Measurements from ENCODE around the gene SMAD4.

The SMAD4 gene

GRCh38 chr18:51125976-51126375 is 96.0 kb downstream of the SMAD4 start:
- DNase-seq (ENCODE audit: low read depth) = no peak
- in situ Hi-C loops (cut with HindIII; ENCODE audit: low sequenced_read_pairs) = no loop called here
- TF ChIP-seq, protein P1, sequence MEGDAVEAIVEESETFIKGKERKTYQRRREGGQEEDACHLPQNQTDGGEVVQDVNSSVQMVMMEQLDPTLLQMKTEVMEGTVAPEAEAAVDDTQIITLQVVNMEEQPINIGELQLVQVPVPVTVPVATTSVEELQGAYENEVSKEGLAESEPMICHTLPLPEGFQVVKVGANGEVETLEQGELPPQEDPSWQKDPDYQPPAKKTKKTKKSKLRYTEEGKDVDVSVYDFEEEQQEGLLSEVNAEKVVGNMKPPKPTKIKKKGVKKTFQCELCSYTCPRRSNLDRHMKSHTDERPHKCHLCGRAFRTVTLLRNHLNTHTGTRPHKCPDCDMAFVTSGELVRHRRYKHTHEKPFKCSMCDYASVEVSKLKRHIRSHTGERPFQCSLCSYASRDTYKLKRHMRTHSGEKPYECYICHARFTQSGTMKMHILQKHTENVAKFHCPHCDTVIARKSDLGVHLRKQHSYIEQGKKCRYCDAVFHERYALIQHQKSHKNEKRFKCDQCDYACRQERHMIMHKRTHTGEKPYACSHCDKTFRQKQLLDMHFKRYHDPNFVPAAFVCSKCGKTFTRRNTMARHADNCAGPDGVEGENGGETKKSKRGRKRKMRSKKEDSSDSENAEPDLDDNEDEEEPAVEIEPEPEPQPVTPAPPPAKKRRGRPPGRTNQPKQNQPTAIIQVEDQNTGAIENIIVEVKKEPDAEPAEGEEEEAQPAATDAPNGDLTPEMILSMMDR (IDR thresholded peaks at IDR 0.05; ENCODE audit: low read depth, low read length, missing control alignments) = no peak

GRCh38 chr18:51127664-51128063 is 97.7 kb downstream of the SMAD4 start:
- in situ Hi-C loops (cut with HindIII; ENCODE audit: low sequenced_read_pairs) = no loop called here
- DNase-seq (ENCODE audit: low read depth) = no peak
- no peak overlapping the region for H3K4me3 ChIP-seq (ENCODE audit: low read depth, low read length)
- TF ChIP-seq, protein P1 (IDR thresholded peaks at IDR 0.05; ENCODE audit: low read depth, low read length, missing control alignments) = no peak

More at GRCh38 chr18:51125976-51126375, 96.0 kb downstream of the SMAD4 start:
- no peak overlapping the region for H3K4me3 ChIP-seq (ENCODE audit: low read depth, low read length)

DNA sequence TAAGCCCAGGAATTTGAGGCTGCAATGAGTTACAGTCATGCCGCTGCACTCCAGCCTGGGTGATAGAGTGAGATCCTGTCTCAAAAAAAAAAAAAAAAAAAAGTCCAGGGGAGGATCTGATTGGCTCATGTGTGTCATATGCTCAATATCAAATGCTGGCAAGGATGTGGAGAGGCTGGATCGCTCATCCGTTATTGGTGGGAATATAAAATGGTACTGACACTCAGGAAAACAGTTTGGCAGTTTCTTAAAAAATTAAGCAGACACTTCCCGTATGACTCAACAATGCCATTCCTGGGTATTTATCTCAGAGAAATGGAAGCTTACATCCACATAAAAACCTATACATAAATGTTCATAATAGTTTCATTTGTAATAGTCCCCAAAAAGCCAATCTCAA is 98.5 kb downstream of the SMAD4 start:
- no peak for DNase-seq (ENCODE audit: low read depth)
- H3K4me3 ChIP-seq (ENCODE audit: low read depth, low read length) = no peak overlapping the region
- in situ Hi-C loops (cut with HindIII; ENCODE audit: low sequenced_read_pairs) = no loop called here

GRCh38 chr18:51132256-51132935 is 102.4 kb downstream of the SMAD4 start:
- in situ Hi-C loops (cut with HindIII; ENCODE audit: low sequenced_read_pairs) = no loop called here
- no peak for DNase-seq (ENCODE audit: low read depth)
- TF ChIP-seq, protein P1 (IDR thresholded peaks at IDR 0.05; ENCODE audit: low read depth, low read length, missing control alignments) = no peak
- no peak overlapping the region for H3K4me3 ChIP-seq (ENCODE audit: low read depth, low read length)

More for the DNA sequence above, 98.5 kb downstream of the SMAD4 start:
- TF ChIP-seq, protein P1 (IDR thresholded peaks at IDR 0.05; ENCODE audit: low read depth, low read length, missing control alignments) = no peak

DNA sequence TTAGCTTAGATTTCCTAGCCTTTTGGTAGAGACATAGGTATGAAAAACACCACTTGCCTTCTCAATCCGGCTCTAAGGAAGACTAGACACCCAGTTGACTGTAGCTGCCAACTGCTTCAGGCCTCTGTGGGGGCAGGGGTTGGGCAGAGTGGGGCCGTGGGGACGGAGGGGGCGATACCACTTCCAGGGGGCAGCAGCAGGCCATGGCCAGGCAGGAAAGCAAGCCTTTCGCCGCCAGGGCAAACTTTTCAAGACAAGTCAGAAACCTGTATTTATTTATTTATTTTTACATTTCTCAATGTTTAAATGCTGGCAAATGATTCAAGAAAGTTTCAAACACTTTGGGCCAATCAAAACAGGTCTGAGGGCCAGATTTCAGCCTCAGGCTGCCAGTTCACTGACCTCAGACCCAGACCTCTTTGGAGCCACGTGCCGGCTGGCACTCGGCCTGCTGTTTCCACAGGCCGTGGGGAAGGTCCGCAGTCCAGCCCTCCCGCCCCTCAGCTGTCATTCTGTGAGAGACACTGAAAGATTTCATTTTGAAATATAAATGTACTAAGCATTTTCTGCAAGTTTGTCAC is 103.7 kb downstream of the SMAD4 start:
- no peak overlapping the region for H3K4me3 ChIP-seq (ENCODE audit: low read depth, low read length)
- TF ChIP-seq, protein P1 (IDR thresholded peaks at IDR 0.05; ENCODE audit: low read depth, low read length, missing control alignments) = no peak
- DNase-seq (ENCODE audit: low read depth) = no peak
- in situ Hi-C loops (cut with HindIII; ENCODE audit: low sequenced_read_pairs) = no loop called here

All from astrocyte of the cerebellum (primary cell).